Keratinocyte (primary cell): ENCODE results near the gene MPPED1.

Experiments
- EZH2 ChIP-seq: IDR thresholded peaks from one replicate; pipeline ENCODE4 v1.6.1; 2012; ENCODE audit warnings: inconsistent platforms, mild to moderate bottlenecking, low read length, moderate library complexity
- TF ChIP-seq, protein P1 (sequence below), 3 experiments: IDR thresholded peaks in 1 of 3; conservative IDR thresholded peaks in 1 of 3; optimal IDR thresholded peaks in 1 of 3; 2 replicates in 2 of 3; 3 replicates in 1 of 3; pipeline versions ENCODE3 to v1.5.1; 2011; ENCODE audit warnings: low read length in 3 of 3, mild to moderate bottlenecking in 3 of 3, moderate library complexity in 2 of 3, control low read depth in 1 of 3, inconsistent platforms in 1 of 3; ENCODE audit not compliant: insufficient read depth in 2 of 3; ENCODE audit errors: extremely low read depth in 1 of 3

DNA sequence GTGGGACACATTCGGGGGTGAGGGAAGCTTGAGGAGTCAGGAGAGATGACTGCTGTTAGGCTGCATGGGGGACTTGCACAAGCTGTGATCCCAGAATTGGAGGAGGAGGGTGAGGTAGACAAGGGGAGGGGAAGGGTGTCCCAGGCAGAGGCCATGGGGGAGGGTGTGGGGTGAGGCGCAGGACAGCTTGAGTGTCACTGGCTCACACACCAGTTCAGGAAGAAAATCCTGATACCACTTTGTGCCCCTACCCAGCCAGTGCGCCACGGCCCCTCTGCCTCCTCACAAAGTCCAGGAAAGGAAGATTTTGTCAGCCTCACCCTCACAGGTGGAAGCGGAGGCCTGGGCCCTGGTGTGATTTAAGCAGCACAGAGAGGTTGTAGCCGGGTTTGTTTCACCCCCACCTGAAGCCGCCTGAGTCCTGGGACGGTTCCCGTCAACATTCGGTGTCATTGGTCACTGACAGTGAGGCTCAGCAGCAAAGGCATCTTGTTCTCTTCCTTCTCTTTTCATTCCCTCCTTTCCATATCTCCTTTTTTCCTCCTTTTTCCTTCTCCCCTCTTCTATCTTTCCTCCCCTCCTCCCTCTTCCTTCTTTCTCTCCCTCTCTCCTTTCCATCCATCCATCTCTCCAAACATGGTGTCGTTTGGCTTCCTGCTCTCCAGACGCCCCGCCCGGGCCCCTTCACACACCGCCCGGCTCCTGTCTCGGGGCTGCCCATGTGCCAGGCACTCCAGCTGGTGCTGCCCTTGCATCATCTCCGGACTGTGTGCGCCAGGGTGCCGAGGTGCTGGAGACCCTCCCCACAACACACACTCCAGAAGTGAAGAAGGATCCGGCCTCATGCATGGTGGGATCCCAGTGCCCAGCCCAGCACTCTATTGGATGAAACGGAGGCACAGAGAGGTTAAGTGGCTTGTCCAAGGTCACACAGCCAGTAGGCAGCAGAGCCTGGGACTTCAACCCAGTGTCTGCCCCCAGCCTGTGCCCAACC, 89.3 kb downstream of the MPPED1 start:
- no peak for TF ChIP-seq EZH2
- TF ChIP-seq, protein P1, sequence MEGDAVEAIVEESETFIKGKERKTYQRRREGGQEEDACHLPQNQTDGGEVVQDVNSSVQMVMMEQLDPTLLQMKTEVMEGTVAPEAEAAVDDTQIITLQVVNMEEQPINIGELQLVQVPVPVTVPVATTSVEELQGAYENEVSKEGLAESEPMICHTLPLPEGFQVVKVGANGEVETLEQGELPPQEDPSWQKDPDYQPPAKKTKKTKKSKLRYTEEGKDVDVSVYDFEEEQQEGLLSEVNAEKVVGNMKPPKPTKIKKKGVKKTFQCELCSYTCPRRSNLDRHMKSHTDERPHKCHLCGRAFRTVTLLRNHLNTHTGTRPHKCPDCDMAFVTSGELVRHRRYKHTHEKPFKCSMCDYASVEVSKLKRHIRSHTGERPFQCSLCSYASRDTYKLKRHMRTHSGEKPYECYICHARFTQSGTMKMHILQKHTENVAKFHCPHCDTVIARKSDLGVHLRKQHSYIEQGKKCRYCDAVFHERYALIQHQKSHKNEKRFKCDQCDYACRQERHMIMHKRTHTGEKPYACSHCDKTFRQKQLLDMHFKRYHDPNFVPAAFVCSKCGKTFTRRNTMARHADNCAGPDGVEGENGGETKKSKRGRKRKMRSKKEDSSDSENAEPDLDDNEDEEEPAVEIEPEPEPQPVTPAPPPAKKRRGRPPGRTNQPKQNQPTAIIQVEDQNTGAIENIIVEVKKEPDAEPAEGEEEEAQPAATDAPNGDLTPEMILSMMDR (optimal IDR thresholded peaks at IDR 0.05 in 1 of 3, IDR thresholded peaks at IDR 0.05 in 1 of 3, conservative IDR thresholded peaks at IDR 0.05 in 1 of 3; ENCODE audit: extremely low read depth in 1 of 3, insufficient read depth in 2 of 3, low read length in 3 of 3): no peak
